Lung (tissue), 12 donors: Measurements from ENCODE around the gene PARP9. TPM values are rescaled to one million over a fixed set of nuclear protein-coding genes. Genes with fewer than 3 reads are reported as not detected.
A peak's percentile ranks its signal among the peaks of the same experiment; 100 is the strongest.

Source experiments
- ATAC-seq: fragments of 200-7000 bp; cut with Tn5 transposase; one replicate; pipeline ENCODE4 v1.9.1; 2020; ENCODE audit warnings: moderate number of reproducible peaks; ENCODE audit not compliant: insufficient read depth, low FRiP score
- DNase-seq, 3 donors: peaks; one replicate each; pipeline ENCODE4 v3.0.0-alpha.2; 2013 to 2017
- H3K27ac ChIP-seq, 2 donors: one replicate each; pipeline ENCODE4 v1.5.1; 2013; ENCODE audit warnings: mild to moderate bottlenecking in 2 of 2, moderate library complexity in 2 of 2, control low read depth in 1 of 2, inconsistent platforms in 1 of 2, low read depth in 1 of 2, low read length in 1 of 2
- H3K27me3 ChIP-seq, 3 donors: one replicate each; pipeline ENCODE4 v1.5.1; 2013; ENCODE audit warnings: low read length in 2 of 3; ENCODE audit not compliant: control insufficient read depth in 3 of 3, insufficient read depth in 3 of 3
- H3K36me3 ChIP-seq, 4 donors: one replicate each; pipeline ENCODE4 v1.5.1; 2013; ENCODE audit warnings: low read length in 4 of 4, mild to moderate bottlenecking in 1 of 4, moderate library complexity in 1 of 4; ENCODE audit not compliant: control insufficient read depth in 4 of 4, insufficient read depth in 4 of 4
- H3K4me1 ChIP-seq, 5 donors: one replicate each; pipeline ENCODE4 v1.5.1; 2013; ENCODE audit warnings: low read length in 5 of 5, mild to moderate bottlenecking in 2 of 5, moderate library complexity in 1 of 5; ENCODE audit not compliant: control insufficient read depth in 5 of 5, insufficient read depth in 5 of 5
- H3K4me3 ChIP-seq: one replicate; pipeline ENCODE4 v1.5.1; 2013; ENCODE audit warnings: mild to moderate bottlenecking, control low read depth, moderate library complexity
- H3K9ac ChIP-seq, 2 donors: one replicate each; pipeline ENCODE4 v1.5.1; 2013; ENCODE audit warnings: low read length in 2 of 2, control low read depth in 1 of 2; ENCODE audit not compliant: insufficient read depth in 1 of 2
- H3K9me3 ChIP-seq, 4 donors: one replicate each; pipeline ENCODE4 v1.5.1; 2013; ENCODE audit warnings: low read length in 3 of 4, mild to moderate bottlenecking in 1 of 4, moderate library complexity in 1 of 4; ENCODE audit not compliant: control insufficient read depth in 4 of 4, insufficient read depth in 3 of 4
- WGBS, 2 donors: extraction: QIAGEN DNeasy Blood & Tissue Kit; methylation state at CpG; one replicate each; pipeline ENCODE4 v1.1.7; 2013; 5-methylcytosine and 5-hydroxymethylcytosine counted together
- polyA plus RNA-seq, 2 donors: library from polyadenylated mRNA; stranded (reverse); fragments of 200-250 nt; gene quantifications; one replicate each; pipeline ENCODE4 v1.2.1, GENCODE V29; 2013
- total RNA-seq, 2 donors: library from RNA; depleted of rRNA in 1 of 2; stranded (reverse); fragments of >200 nt in 1 of 2; gene quantifications; one replicate each; pipeline ENCODE4 v1.2.1, GENCODE V29; 2014 to 2021
- TF ChIP-seq, protein P1 (sequence below): IDR thresholded peaks from 2 replicates; pipeline ENCODE4 v1.5.1; 2012; ENCODE audit warnings: mild to moderate bottlenecking; ENCODE audit errors: control extremely low read depth, extremely low read depth
- donor health status: control.
- donor health status: control.
- donor health status: Bipolar disorder and iron deficiency.
- donor health status: healthy.
- donor health status: DM: yes; HTN: yes; CAD: no.

The PARP9 gene
- total and polyA plus RNA-seq, 4 donors = 31.7 to 57.0 (median 41.5) TPM

DNA sequence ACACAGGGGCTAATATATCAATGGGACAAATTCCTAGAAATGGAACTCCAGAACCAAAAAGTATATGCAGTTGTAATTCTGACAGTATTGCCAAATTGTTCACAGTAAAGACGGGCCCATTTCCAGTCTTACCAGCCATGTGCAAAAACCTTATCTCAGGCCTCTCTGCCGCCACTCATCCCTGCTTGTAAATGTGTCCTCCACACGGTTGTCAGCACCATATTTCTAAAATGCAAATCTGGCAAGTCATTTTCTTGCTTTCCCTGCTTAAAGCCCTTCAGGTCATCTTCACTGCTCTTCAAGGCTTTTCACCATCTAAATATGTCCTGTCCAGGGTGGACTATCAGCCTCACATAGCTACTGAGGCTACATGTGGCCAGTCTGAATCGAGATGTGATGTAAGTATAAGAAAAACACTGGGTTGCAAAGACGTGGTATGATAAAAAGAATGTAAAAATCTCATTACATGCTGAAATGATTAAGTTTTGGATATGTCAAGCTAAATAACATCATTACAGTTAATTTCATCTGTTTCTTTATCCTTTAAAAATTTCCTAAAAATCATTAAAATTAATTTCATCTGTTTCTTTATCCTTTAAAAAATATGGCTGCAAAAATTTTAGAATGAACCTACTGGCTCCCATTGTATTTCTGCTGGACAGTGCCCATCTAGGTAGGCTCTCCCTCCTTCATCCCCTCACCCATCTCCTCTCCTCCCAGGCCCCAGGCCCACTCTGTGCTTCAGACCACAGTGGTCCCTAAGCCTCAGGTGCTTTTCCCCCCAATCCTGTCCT, 980 bp downstream of the PARP9 start:
- Histone ChIP-seq H3K4me1 (peaks cover 0 to 15% (median 9%) of the 10 kb centered on the region in 5 donors), H3K9me3 (no peaks in the 10 kb centered on the region), H3K4me3 (peak overlapping the region; percentile 94), H3K9ac (peak overlapping the region in 1 of 2 donors; percentile 85), H3K36me3 (peaks cover 6 to 24% (median 10%) of the 10 kb centered on the region in 4 donors), H3K27ac (peak overlapping the region; percentile 92 to 99), H3K27me3 (no peaks in the 10 kb centered on the region)
- TF ChIP-seq, protein P1, sequence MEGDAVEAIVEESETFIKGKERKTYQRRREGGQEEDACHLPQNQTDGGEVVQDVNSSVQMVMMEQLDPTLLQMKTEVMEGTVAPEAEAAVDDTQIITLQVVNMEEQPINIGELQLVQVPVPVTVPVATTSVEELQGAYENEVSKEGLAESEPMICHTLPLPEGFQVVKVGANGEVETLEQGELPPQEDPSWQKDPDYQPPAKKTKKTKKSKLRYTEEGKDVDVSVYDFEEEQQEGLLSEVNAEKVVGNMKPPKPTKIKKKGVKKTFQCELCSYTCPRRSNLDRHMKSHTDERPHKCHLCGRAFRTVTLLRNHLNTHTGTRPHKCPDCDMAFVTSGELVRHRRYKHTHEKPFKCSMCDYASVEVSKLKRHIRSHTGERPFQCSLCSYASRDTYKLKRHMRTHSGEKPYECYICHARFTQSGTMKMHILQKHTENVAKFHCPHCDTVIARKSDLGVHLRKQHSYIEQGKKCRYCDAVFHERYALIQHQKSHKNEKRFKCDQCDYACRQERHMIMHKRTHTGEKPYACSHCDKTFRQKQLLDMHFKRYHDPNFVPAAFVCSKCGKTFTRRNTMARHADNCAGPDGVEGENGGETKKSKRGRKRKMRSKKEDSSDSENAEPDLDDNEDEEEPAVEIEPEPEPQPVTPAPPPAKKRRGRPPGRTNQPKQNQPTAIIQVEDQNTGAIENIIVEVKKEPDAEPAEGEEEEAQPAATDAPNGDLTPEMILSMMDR = no peak
- ATAC-seq (no peak), DNase-seq (no peak)
- 40 to 60% methylated on average over 5 of the region's 5 CpGs for WGBS, 2 donors

DNA sequence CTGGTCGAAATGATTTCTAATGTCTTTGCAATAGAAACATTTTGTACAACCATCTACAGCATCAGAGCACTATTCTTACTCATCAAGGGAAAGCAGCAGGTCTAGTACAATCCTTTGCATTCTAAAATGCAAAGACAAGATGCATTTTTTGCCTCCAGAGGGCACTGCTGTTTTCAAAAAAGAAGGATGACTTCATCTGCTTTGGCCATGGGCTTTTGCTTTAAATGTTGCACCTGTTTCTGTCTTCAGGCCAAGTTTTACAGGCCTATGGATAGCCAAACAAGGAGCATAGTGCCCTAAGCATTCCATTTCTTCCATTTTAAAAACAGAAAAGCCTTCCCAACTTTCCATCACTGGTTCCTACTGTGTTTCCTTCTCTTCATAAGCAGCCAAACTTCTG, 3.4 kb downstream of the PARP9 start:
- H3K4me3 ChIP-seq = no peak overlapping the region

GRCh38 chr3:122559906-122560305, 4.2 kb downstream of the PARP9 start:
- no peaks in the 10 kb centered on the region for H3K27me3 ChIP-seq
- TF ChIP-seq, protein P1 = no peak
- no peaks in the 10 kb centered on the region for H3K9me3 ChIP-seq
- peaks cover 4 to 25% (median 11%) of the 10 kb centered on the region in 4 donors for H3K36me3 ChIP-seq
- no peak overlapping the region for H3K4me3 ChIP-seq
- no peak overlapping the region for H3K9ac ChIP-seq
- no peak for ATAC-seq
- no peak overlapping the region for H3K27ac ChIP-seq
- H3K4me1 ChIP-seq = peaks cover 0 to 20% (median 3%) of the 10 kb centered on the region in 5 donors
- no peak for DNase-seq
- WGBS, 2 donors = 59 to 69% methylated on average over 3 of the region's 3 CpGs

More for the DNA sequence above, 3.4 kb downstream of the PARP9 start:
- Histone ChIP-seq H3K27ac (peak overlapping the region in 1 of 2 donors; percentile 61), H3K4me1 (peaks cover 0 to 23% (median 8%) of the 10 kb centered on the region in 5 donors), H3K36me3 (peaks cover under 1 to 19% (median 6%) of the 10 kb centered on the region in 4 donors), H3K9me3 (no peaks in the 10 kb centered on the region), H3K9ac (no peak overlapping the region), H3K27me3 (no peaks in the 10 kb centered on the region)
- WGBS, 2 donors = 92 to 93% methylated on average over 1 of the region's 1 CpG
- peak; percentile 40 to 81 (median 77) for DNase-seq
- ATAC-seq = no peak
- TF ChIP-seq, protein P1 = peak; percentile 52
